ENCODE data around the gene DUOXA2. TPM values are rescaled to one million over a fixed set of nuclear protein-coding genes. Genes with fewer than 3 reads are reported as not detected.

The DUOXA2 gene
- total RNA-seq, 1 experiment from 2014 or later, result not detected

- TF ChIP-seq, protein P1, sequence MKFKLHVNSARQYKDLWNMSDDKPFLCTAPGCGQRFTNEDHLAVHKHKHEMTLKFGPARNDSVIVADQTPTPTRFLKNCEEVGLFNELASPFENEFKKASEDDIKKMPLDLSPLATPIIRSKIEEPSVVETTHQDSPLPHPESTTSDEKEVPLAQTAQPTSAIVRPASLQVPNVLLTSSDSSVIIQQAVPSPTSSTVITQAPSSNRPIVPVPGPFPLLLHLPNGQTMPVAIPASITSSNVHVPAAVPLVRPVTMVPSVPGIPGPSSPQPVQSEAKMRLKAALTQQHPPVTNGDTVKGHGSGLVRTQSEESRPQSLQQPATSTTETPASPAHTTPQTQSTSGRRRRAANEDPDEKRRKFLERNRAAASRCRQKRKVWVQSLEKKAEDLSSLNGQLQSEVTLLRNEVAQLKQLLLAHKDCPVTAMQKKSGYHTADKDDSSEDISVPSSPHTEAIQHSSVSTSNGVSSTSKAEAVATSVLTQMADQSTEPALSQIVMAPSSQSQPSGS (CRISPR knock-in tag; IDR thresholded peaks at IDR 0.05; ENCODE audit: borderline replicate concordance, low read depth), result no peak
- TF ChIP-seq E2F4 (CRISPR knock-in tag; IDR thresholded peaks at IDR 0.05; ENCODE audit: borderline replicate concordance, low read depth) (no peak), ZBTB21 (CRISPR knock-in tag; IDR thresholded peaks at IDR 0.05; ENCODE audit: borderline replicate concordance) (no peak), ZNF512 (CRISPR knock-in tag; IDR thresholded peaks at IDR 0.05; ENCODE audit: borderline replicate concordance) (no peak), ZNF219 (CRISPR knock-in tag; IDR thresholded peaks at IDR 0.05; ENCODE audit: borderline replicate concordance) (no peak), GABPB1 (CRISPR knock-in tag; IDR thresholded peaks at IDR 0.05) (no peak), ERG (CRISPR knock-in tag; IDR thresholded peaks at IDR 0.05) (no peak), GTF2I (CRISPR knock-in tag; conservative IDR thresholded peaks at IDR 0.05) (no peak), ZNF121 (CRISPR knock-in tag; IDR thresholded peaks at IDR 0.05) (no peak), ZMAT4 (CRISPR knock-in tag; IDR thresholded peaks at IDR 0.05) (no peak), ZNF671 (CRISPR knock-in tag; IDR thresholded peaks at IDR 0.05) (no peak), ETV6 (CRISPR knock-in tag; IDR thresholded peaks at IDR 0.05) (no peak), HMGA2 (CRISPR knock-in tag; IDR thresholded peaks at IDR 0.05) (no peak)
- TF ChIP-seq, protein P2, sequence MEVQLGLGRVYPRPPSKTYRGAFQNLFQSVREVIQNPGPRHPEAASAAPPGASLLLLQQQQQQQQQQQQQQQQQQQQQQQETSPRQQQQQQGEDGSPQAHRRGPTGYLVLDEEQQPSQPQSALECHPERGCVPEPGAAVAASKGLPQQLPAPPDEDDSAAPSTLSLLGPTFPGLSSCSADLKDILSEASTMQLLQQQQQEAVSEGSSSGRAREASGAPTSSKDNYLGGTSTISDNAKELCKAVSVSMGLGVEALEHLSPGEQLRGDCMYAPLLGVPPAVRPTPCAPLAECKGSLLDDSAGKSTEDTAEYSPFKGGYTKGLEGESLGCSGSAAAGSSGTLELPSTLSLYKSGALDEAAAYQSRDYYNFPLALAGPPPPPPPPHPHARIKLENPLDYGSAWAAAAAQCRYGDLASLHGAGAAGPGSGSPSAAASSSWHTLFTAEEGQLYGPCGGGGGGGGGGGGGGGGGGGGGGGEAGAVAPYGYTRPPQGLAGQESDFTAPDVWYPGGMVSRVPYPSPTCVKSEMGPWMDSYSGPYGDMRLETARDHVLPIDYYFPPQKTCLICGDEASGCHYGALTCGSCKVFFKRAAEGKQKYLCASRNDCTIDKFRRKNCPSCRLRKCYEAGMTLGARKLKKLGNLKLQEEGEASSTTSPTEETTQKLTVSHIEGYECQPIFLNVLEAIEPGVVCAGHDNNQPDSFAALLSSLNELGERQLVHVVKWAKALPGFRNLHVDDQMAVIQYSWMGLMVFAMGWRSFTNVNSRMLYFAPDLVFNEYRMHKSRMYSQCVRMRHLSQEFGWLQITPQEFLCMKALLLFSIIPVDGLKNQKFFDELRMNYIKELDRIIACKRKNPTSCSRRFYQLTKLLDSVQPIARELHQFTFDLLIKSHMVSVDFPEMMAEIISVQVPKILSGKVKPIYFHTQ (CRISPR knock-in tag; IDR thresholded peaks at IDR 0.05), result no peak
- CTCF ChIA-PET, result interaction anchor here (1.2 to 2.1 kb wide), 3 partner anchors 20 to 38 kb away, joined by 3 to 9 read pairs (median 3); no protein-coding TSS in a partner anchor
- H3K4me1 Mint-ChIP-seq, result no peaks in the 10 kb centered on the region
- H3K36me3 Mint-ChIP-seq, result no peaks in the 10 kb centered on the region
- no peak for DNase-seq (ENCODE audit: low spot score)
- ATAC-seq, result no peak
- H3K27me3 Mint-ChIP-seq (ENCODE audit: low read depth), result peaks cover 14% of the 10 kb centered on the region
- H3K9me3 Mint-ChIP-seq, result no peaks in the 10 kb centered on the region
- no peak overlapping the region for H3K27ac Mint-ChIP-seq
- POLR2A ChIA-PET, result no interaction called here
- no peak overlapping the region for H3K4me3 Mint-ChIP-seq
These were observed 25.1 kb upstream of the DUOXA2 start for GRCh38 chr15:45088801-45089711.
